GM21723 (cell line): ENCODE measurements around the gene CYP2W1.
"Not testable (repeated sequence)": the region's sequence is repeated elsewhere in the genome, so short reads cannot be mapped to it uniquely, and the experiment has no call there.

Source experiments
- ATAC-seq: cut with Tn5 transposase; IDR thresholded peaks from one replicate; pipeline ENCODE4 v1.9.1; 2021; ENCODE audit warnings: mild to moderate bottlenecking, moderate library complexity; ENCODE audit not compliant: unreplicated experiment

CYP2W1 gene

DNA sequence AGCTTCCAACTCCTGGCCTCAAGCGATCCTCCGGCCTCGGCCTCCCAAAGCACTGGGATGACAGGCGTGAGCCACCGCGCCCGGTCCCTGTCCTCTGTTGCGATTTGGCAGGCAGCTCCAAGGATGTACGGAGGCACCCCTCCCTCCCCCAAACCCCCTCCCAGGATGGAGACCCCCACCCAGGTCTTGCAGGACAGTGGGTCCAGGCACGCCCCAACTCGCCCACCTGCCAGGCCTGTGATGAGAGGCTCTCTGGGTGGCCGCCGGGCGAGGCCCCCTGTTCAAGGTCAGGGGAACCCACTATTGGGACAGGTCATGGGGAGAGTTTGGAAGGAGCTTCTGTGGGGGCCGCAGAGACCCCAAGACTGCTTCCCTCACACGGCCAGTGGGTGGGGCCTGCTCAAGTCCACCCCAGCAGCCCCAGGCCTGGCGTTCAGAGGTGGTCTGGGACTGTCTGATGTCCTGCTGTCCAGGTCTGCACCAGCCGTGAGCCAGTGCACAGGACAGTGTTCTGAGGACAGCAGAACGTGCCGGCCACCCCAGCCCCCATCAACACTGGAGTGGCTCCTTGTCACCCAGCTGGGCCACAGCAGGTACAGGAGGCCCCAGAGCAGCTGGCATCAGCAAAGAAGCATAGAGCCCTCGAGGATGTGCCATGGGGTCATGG, 31.0 kb upstream of the CYP2W1 start:
- no peak for ATAC-seq

DNA sequence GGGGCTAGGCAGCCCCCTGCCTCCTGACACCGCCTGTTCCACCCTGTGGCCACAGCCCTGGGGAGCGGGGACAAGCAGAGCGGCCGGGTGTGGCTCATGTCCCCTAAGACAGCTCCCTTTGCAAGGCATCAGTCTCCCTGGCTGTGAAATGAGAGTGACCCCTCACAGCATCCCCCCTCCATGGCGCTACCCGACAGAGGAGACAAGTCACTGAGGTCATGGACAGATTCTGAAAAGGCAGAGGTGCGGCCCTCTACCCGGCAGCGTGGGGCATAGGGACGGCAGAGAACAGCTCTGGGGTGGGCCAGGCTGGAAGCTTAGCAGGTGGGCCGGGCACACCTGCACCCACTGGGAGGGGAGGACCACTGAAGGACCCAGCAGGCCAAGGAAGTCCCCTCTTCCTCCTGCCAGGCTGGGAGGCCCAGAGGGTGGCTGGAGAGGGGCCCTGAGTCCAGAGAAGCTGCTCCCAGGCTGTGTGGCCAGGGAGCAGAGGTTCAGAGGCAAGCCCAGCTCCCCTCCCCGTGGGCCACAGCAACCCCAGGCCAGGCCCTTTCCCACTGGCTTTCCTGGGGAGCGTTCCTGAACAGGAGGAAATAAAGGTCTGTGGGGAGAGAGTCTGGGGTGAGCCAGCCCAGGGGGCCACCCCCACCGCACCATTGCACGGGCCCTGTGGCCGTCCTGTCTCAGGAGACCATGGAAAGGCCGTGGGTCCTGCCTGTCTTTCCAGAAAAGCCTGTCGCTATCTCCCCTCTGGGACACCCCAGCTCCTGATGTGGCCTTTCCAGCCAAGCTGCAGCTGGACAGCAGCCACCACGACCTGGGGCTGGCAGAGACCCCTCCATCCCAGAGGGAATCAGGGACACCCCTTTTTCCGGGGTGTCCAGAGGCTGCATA, 30.2 kb upstream of the CYP2W1 start:
- ATAC-seq: no peak

DNA sequence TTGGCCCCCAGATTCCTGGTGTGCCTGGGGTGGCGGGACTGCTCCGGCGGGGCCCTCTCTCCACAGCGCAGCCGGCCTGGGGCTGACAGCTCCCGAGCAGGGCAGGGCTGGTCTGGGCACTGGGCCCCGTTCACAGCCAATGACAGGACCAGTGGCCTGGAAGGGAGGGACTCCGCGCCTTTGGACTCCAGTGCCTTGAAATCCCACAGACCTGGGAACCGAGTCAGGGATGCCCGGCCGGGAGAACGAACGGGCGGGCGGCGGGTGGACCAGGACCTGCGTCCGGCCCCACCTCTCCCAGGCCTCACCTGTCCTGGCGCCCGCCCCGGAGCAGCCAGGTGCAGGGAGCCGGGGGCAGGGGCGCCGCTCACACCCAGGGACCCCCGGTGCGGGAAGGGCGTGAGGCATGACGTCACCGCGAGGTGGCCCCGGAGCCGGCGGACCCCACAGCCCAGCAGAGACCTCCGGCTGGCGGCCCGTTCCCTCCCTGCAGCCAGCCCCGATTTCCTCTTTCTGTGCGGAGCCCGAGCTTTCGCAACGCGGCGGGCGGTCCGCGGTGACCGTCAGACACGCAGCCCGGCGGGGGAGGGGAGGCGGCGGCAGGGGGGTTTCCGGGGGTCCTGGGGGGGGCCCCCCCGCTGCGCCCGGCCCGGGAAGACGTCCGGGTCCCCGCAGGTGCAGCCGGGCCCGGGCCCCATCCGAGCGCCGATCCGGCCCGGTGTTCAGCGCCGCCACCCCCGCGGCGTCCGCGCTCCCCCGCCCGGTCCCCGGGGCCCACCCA, 29.2 kb upstream of the CYP2W1 start:
- ATAC-seq: peak; percentile 23

DNA sequence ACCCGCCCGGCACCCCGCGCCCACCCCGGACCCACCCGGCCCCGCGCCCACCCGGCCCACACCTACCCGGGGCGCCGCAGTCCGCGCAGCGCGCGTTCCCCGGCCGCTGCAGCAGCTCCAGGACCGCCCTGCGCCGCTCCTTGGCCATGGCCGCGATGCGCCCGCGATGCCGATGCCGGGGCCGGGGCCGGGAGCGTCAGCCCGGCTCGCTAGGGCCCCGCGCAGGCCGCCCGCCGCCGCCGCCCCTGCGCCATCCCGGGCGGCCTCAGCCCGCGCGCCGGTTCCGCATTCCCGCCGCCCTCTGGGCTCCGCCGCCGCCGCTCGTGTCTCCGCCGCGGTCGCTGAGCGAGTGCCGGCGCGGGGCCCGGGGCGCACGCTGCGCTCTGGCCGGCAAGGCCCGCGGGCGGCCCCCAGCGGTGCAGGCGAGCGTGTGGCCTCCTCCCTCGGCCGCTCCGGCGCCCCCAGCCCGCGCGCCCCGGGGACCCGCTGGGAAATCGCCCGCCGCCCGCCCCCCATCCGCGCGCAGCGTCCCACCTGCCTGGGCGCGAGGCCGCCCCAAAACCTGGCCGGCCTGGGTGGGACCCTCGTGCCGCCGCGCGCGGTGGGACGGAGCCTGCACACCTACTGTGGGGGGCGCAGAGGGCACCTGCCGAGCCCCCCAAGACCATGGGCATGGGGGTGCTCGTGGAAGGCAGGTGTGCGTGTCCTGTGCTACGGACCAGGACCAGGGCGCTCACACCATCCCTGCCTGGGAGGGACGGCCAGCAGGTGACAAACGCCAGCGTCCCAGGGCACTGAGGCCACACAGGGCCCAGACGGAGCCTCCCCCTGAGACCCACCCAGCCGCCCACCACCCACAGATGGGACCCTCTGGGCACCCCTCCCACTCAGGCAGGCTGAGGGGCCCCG, 28.4 kb upstream of the CYP2W1 start, which contains the start of gene ADAP1:
Gene ADAP1, minus strand, starts transcription at position 351 of the 909 bp plus-strand sequence. Its CDS starts 203 bp downstream, at position 148.
- ATAC-seq: peak; percentile 47

DNA sequence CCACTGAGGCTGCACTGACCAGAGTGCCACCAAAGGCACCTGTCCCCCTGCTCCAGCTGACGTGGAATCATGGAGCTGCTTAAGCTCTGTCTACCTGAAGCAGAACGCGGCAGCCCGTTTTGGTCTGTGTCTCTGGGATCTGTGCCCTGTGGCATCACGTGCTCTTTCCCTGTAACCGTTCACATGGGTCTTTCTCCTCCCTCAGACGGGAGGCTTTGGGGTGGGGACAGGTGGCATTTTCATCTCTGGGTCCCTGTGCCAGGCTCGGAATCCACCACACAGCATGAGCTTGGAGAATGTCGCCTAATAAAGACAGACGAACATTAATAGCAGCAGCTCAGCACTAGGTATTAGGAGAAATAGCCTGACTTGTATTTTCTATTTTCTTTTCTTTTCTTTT, 26.9 kb upstream of the CYP2W1 start:
- no peak for ATAC-seq

DNA sequence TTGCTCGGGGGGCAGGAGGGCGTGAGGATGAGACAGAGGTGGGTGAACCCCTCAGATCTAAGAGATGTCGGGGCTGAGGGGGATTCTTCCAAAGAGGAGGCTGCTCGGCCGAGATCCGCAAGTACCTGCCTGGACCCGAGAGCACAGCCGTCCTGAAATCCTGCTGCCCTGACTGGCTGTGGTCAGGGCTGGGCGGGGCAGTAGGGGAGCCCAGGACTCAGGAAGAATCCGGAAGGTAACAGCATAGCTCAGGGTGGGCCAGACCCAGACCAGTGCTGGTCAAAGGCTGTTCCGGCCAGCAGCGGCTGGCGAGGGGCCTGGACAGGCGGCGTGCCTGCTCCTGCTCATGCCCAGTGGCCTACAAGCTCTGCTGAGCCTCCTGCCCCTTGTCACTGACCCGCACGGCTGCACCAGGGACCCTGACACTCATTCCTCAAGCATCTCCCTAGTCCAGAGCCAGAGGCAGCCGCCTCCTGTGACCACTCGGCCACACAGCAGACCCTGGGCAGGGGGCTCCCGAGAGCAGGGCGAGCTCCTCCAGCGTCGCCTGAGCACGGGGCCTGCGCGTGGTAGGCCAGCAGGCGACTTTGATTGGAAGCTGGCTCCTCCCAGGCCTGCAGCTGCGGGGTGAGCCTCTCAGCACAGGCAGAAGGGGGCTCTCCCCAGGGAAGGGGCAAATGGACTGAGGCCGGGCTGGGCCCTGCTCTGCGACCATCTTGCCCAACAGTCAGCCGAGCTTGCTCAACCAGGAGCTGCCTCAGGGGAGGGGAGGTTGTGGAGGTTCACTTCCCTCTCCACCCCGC, 25.4 kb upstream of the CYP2W1 start:
- ATAC-seq: no peak

DNA sequence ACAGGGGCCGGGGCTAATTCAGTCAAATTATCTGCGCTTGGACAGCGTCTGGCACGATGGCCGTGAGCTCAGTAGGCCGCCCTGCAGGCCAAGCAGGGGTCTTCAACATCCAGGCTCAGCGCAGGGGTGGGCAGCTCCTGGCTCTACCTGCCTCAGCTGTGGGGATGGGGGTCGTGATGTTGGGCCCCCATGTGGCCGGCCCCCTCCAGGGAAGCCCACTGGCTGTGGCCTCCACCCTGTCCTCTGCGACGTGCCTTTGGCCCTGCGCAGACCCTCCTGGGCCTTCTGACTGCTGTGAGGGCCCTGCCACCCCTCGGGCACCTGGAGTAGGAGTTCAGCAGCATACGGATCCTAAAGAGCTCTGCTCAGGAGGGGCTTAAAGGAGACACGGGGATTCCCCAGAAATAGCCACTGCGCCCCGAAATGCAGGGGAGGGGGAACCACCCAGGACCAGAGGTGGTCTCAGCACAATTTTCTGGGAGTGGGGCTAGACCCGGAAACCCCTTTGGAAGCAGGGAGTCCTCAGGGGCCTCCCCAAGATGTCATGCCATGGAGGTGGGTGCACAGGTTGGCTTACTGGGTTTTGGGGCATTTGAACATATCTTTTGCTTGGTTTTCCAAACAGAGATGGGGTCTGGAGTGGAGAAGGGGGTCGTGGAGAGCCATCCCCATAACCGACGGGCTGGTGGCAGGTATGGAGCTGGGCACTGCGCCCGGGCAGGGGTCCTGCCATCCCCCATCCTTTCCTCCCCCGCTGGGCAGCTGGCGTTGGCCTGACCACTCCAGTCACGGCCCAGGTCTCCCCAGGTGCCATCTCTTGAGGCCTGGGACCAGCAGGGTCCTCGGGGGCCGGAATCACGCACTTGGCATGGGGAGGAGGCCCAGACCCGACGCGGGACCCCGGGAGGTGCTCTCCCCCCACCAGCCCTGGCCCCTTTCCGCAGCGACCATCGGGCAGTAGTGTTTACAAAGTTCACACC, 24.5 kb upstream of the CYP2W1 start:
- no peak for ATAC-seq

DNA sequence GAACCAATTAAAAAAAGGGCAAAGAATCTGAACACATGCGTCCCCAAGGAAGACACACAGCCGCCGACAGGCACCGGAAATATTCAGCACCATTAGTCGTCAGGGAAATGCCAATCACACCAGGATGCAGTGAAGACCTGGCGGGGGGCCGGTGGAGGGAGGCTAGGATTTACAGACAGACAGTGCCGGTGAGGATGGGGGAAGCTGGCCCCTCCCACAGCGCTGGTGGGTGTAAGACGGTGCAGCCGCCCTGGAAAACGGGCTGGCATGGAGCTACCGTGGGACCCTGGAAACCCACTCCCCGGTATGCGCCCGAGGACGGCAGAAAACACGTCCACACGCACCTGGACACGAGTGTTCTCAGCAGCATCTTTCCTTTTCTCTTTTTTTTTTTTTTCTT, 23.7 kb upstream of the CYP2W1 start:
- ATAC-seq: no peak

DNA sequence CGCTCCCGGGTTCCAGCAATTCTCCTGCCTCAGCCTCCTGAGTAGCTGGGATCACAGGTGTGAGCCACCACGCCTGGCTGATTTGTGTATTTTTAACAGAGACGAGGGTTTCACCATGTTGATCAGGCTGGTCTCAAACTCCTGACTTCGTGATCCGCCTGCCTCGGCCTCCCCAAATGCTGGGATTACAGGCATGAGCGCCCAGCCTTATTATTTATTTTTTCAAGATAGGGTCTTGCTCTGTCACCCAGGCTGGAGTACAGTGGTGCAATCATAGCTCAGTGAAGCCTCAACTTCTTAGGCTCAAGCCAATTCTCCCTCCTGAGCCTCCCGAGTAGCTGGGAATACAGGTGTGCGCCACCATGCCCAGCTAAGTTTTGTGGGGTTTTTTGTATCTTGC, 23.2 kb upstream of the CYP2W1 start:
- not testable (repeated sequence) for ATAC-seq

DNA sequence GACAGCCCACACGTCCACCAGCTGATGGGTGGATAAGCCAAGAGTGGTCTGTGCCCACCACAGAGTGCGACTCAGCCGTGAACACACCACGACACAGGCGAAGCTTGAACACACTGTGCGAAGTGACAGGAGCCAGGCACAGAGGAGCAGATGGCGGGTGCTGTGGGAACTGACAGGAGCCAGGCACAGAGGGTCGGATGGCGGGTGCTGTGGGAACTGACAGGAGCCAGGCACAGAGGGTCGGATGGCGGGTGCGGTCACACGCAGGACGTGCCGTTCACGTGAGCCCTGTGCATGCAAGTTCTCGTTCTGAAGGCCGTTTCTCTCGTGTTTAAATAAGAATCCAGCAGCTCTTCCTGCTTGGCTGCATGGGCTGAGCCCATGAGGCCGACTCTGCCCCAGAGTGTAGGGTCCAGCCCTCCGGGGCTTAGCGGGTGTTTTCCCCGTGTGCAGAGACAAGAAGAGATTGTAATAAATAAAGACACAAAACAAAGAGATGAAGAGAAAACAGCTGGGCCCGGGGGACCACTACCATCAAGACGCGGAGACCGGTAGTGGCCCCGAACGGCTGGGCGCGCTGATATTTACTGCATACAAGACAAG, 22.6 kb upstream of the CYP2W1 start:
- ATAC-seq: no peak

DNA sequence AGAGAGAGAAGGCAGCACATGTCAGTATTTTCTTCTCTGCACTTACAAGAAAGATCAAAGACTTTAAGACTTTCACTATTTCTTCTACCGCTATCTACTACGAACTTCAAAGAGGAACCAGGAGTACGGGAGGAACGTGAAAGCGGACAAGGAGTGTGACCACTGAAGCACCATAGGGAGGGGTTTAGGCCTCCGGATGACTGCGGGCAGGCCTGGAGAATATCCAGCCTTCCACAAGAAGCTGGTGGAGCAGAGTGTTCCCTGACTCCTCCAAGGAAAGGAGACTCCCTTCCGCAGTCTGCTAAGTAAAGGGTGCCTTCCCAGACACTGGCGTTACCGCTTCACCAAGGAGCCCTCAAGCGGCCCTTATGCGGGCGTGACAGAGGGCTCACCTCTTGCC, 22.0 kb upstream of the CYP2W1 start:
- ATAC-seq: not testable (repeated sequence)

DNA sequence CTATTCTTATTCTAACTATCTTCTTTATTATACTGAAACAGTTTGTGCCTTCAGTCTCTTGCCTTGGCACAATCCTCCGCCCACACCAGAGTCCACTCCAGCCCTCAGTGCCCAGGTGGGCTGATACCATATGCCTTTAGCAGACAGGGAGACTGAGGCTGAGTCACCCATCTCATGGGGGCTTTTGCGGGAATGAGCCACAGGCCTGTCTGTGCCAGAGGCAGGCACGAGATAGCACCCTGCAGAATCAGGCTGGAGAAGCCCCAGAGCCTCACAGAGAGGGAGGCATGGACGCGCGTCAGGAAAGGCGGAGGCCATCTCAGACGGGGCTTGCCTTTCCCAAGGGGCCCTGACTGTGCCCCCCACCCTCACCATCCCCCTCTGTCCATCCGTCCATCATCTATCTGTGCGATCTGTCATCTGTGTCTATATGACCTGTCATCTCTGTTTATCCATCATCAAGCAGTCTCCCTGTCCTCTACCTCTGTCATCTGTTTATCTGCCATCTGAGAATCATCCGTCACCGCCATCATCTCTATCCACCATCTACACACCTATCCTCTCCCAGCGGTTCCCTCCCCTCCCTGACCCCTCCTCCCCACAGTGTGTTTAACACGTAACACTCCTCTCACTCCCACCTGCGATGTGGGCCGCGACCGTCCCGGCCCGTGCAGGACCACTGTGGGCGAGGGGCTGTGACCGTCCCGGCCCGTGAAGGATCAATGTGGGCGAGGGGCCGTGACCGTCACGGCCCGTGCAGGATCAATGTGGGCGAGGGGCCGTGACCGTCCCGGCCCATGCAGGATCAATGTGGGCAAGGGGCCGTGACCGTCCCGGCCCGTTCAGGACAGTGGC, 21.2 kb upstream of the CYP2W1 start:
- ATAC-seq: no peak

DNA sequence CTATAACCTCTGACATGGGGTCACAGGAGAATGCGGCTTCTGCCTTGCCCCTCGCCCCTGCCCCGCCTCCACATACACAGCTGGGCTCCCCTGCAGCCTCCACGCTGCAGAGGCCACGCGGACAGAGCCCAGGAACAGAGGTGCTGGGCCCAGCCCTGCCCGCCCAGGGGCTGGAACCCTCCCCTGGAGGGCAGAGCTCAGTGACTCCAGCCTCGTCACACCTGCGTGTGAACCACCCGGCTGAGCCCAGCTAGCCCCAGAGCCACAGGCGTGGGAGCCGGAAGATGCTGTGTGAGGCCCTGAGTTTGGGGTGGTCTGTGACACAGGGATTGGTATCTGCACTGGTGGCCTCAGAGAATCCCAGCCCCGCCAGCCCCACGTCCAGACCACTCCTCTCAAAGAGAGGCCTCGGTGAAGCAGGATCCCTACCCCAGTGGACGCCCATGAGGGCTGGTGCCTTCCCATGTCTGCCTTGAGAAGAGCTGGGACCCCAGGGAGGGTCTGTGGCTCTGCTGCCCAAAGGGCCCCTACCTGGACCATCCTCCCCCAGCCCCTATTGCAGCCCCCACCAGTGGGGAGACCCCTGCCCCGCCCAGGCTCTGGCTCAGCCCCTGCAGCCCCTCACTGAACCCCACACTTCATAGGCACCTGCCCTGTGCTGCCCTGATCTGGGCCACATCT, 20.4 kb upstream of the CYP2W1 start:
- no peak for ATAC-seq

DNA sequence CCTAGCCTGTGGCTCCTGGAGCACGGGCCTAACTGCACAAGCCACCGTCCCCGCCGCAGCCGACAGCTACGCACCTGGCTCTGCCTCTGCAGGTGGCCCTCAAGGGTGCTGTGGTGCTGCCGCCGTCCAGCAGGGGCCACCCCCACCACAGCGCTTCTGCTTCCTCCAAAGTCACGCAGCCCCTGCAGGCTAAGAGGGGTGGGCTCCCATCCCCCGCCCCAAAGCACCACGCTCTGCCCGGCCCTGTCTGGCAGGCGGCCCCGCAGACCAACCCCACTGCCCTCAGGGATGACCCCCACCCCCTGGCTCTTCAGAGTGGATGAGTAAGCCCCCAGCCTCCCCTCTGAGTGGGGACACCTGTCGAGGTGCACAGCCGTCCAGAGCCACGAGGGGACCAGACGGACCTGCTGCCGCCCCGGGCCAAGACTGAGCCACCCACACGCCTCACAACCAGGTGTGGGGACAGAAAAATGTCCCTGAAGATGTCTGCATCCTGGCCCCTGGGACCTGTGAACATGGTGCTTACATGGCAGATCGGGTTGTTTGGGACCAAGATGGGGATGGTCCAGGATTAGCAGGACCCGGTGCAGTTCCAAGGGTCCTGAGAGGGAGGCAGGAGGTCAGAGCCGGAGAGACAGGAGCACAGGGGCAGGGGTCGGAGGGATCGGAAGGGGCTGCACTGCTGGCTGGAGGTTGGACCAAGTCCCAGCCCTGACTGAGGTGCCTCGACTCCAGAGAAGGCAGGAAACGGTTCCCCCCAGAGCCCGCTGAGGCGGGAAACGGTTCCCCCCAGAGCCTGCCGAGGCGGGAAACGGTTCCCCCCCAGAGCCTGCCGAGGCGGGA, 19.5 kb upstream of the CYP2W1 start:
- no peak for ATAC-seq

DNA sequence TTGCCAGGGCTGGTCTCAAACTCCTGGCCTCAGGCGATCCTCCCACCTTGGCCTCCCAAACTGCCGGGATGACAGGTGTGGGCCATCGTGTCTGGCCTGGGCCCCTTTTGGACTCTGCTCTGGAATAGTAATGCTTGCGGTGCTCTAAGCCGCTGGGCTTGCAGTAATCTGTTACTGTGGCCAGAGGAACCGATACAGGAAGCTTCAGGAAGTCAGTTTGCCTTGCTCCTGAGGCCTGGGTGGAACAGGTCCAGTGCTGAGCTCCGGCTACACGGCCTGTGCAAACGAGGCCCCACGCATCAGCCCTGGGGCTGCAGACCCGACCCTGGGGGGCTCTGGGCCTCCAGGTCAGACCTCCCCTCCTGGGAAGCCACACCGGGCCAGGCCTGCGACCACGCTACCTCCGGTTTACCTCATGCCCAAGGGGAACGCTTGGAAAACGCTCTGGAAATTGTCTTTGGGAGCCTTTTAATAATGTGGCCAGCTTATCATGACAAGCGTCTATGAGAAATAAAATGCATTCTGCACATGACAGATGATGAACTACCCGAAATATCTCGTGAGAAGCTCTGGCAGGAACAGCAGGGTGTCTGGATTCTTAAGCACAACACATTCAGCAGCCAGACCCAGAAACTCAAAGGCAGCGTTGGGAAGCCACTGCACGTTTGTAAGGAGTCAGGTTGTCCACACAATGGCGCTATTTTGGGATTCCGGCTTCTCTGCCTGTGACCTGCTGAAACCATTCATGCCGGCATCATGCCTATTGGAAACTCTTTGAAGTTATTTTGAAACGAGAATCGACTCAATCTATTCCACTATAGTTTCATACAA, 18.4 kb upstream of the CYP2W1 start:
- no peak for ATAC-seq
